ENCODE data around the gene MLYCD.

- no peak for TF ChIP-seq EZH2phosphoT487 (IDR thresholded peaks at IDR 0.05; ENCODE audit: low read depth)
- TF ChIP-seq CTCF (IDR thresholded peaks at IDR 0.05; ENCODE audit: low read depth, low read length), result no peak
Observed at GRCh38 chr16:83973077-83973476, 74.2 kb downstream of the MLYCD start.
